GM21390 (cell line): ENCODE measurements around the gene ZSCAN20.
"Not testable (repeated sequence)": the region's sequence is repeated elsewhere in the genome, so short reads cannot be mapped to it uniquely, and the experiment has no call there.

Experiments
- ATAC-seq: cut with Tn5 transposase; IDR thresholded peaks from one replicate; pipeline ENCODE4 v1.9.1; 2021; ENCODE audit not compliant: unreplicated experiment

ZSCAN20 gene

DNA sequence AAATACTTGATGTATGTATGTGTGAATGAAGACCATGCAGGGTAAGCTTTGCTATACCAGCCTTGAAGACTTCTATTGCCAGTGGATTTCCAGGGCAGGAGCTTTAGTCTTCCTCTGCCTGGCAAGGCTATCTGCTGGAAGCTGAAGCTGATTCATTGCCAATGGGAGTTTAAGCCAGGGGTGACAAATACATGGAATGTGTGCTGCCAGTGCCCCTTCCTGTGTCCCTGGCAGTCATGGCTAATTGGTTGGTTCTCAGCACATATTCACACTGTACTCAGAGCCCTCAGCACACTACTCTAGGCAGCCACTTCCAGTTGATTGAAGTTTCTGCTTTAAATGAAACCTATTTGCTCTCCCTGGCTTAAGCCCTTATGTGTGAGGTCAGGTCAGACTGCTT lies 1.5 kb downstream of the ZSCAN20 start:
- ATAC-seq: no peak

DNA sequence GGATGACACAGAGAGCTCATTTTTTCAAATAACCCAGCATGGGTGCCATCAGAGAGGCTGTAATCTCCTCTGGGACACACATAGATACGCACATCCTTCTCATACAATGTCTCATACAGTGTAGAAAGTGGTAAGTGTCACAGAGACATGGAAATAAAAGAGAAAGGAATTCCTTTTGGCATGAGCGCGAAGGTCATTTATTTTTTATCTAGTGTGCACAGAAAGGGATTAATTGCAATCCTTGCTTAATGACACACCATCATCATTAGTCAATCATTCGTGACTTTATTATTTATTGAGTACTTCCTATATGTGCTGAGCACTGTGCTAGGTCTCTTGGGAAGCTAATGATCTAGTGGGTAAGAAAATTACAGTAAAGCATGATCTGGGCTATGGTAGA lies 5.0 kb downstream of the ZSCAN20 start:
- ATAC-seq: no peak

DNA sequence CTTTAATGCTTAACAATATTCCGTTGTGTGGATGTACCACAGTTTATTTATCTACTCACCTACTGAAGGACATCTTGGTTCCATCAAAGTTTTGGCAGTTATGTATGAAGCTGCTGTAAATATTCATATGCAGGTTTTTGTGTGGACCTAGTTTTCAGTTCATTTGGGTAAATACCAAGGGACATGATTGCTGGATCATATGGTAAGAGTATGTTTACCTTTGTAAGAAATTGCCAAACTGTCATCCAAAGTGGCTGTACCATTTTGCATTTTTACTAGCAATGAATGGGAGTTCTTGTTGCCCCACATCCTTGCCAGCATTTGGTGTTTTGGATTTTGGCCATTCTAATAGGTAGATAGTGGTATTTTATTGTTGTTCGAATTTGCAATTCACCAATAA lies 10.0 kb downstream of the ZSCAN20 start:
- ATAC-seq: no peak

DNA sequence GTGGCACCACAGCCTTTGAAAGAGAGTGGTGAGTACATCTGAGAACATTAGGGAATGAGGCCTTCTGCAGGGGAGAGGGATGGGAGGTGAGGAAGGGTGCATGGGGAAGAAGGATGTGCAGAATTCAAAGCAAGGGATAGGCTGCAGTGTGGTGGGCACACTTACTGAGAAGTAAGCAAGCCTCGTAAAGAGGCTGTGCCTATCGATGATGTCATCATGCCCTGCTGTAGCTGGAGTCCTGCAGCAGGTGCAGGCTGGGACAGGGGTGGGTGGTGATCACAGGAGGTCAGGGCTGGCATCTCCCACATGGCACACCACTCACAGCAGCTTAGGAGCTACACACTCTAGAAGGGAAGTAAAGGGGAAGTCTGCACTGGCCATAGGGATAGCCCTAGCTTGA lies 16.2 kb downstream of the ZSCAN20 start:
- no peak for ATAC-seq

DNA sequence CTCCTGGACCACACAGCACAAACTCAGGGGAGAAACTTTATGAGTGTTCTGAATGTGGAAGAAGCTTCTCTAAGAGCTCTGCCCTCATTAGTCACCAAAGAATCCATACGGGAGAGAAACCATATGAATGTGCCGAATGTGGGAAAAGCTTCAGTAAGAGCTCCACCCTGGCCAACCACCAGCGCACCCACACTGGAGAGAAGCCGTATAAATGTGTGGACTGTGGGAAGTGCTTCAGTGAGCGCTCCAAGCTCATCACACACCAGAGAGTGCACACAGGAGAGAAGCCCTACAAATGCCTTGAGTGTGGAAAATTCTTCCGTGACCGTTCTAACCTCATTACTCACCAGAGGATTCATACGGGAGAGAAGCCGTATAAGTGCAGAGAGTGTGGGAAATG lies 22.5 kb downstream of the ZSCAN20 start:
- ATAC-seq: no peak

DNA sequence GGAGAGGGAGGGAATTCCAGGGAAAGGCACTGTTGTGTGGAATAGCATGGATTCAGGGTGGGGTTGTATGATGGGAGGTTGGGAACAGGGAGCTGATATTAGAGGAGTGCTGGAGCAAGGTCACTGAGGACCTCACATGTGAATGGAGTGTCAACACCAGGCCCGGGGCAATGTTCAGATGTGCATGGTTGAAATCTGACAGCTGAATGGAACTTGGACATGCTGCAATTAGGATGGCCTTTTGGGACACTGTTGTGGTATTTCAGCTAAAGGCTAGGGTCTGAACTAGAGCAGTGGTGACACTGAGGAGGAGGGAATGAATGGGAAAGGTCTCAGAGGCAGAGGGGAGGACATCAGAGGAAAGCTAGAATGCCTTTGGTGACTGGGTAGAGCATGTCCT lies 25.0 kb downstream of the ZSCAN20 start:
- no peak for ATAC-seq

DNA sequence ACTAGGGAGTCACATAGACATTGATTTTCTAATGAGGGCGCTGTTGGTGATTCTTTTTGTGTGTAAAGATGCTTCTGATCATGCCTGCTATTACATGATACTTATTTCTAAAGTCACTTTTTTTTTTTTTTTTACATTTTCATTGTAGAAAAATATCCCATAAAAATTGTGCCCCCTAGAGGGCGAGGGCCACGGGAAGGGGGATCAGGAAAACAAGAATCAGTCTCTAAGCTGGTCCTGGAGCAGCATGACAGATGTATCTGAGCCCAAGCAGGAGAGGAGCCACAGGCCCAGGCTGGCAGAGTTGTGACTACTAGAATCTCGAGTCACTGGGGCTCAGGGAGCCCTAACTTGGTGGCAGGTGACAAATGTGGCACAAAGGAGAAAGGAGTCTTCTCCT lies 28.1 kb downstream of the ZSCAN20 start:
- ATAC-seq: no peak

DNA sequence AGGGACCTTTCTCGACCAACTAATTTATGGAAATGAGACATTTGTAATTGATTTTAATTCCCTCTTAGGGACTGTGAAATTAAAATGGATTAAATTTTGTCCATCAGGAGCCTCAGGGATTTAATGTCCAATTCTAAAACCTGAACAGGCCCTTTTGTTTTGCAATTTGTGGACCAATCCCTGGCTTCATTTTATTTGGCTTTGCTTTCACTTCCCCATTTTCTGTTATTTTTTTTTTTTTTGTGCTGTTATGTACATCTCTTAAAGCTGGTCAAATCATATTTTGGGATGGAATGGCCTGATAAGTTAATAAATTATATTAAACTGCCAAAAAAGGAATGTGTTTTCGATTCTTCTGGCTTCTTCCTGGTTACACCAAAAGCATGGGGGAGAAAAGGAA lies 28.9 kb downstream of the ZSCAN20 start:
- no peak for ATAC-seq

DNA sequence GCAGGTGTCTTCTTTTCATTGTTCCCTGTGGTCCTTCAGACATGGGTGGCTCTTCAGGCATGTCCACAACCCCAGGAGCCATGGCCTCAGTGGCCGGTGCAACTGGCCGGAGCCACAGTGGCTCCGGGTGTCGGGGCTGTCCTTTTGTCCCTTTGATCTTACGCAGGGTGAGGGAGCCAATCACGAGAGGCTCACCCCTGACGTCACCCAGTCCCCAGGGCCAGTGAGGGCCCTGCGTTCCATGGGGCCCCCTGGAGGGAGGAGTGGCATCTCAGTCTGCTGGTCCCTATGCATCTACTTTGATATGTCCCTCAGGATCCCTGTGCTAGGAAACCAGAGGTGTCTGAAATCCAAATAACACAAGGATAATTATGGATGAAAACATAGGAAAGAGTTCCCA lies 29.3 kb downstream of the ZSCAN20 start:
- ATAC-seq: no peak

DNA sequence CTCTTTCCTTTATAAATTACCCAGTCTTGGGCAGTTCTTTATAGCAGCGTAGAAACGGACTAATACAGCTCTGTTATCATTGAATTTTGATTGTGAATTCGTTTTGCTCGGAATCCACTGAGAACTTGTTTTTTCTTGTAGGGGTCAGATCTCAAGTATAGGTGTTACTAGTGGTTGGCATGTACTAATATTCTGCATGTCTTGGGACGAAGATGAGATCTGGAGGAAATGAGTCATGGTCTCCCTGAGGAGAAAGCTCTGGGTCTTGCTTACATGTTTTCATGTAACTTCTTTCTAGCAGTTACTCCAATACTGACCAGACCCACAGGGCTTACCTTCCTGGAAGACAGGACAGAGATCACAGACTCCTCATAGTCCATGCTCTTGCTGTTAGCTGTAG lies 30.3 kb downstream of the ZSCAN20 start:
- ATAC-seq: no peak

DNA sequence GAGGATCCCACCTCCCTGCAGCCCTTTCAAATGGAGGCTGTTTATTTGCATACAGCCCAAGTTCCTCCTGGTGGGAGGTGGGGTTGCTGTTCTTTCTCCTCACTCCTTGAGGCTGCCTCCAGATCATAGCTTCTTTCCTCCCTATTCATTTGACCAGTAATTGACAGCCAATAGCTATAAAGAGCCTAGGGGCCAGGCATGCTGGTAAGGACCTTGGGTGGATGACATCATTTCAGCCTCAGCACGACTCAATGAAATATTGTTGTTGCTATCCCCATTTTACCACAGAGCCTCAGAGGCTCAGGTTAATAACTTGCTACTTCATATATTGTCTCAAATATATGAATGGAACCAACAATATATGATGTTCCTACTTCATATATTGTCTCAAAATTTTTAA lies 31.1 kb downstream of the ZSCAN20 start:
- no peak for ATAC-seq

DNA sequence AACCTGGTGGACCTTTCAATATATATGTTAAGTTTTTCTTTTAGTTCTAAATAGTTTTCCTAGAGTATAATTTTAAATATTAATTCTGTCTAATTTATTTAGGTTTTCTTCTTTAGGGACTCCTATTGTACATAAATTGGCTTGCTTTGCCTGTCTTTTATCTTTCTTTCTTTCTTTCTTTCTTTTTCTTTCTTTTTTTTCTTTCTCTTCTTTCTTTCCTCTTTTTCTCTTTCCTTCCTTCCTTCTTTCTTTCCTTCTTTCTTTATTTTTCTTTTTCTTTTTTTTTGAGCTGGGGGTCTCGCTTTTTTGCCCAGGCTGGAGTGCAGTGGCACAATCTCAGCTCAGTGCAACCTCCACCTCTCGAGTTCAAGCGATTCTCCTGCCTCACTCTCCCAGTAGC lies 35.2 kb downstream of the ZSCAN20 start:
- no peak for ATAC-seq

DNA sequence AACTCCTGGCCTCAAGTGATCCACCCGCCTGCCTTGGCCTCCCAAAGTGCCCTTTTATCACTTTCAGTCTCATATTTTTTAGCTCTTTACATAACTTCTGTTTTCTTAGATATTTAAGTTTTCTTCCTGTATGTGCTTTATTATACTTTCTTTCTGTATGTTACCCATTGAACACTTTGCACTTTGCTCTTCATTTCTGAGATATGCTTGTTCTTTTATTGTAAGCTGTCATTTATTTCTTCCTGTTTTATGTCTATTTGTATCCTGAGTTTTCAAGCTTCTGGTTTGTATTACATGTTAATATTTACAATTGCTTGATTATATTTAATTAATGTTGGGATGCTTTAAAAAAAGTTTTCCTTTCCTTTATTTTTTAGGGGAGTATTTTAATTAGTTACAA lies 35.7 kb downstream of the ZSCAN20 start:
- ATAC-seq: no peak

DNA sequence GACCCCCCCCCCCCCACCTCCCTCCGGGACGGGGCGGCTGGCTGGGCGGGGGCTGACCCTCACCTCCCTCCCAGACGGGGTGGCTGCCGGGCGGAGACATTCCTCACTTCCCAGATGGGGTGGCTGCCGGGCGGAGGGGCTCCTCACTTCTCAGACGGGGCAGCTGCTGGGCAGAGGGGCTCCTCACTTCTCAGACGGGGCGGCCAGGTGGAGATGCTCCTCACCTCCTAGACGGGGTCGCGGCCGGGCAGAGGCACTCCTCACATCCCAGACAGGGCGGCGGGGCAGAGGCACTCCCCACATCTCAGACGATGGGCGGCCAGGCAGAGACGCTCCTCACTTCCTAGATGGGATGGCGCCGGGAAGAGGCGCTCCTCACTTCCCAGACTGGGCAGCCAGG lies 36.8 kb downstream of the ZSCAN20 start:
- not testable (repeated sequence) for ATAC-seq

DNA sequence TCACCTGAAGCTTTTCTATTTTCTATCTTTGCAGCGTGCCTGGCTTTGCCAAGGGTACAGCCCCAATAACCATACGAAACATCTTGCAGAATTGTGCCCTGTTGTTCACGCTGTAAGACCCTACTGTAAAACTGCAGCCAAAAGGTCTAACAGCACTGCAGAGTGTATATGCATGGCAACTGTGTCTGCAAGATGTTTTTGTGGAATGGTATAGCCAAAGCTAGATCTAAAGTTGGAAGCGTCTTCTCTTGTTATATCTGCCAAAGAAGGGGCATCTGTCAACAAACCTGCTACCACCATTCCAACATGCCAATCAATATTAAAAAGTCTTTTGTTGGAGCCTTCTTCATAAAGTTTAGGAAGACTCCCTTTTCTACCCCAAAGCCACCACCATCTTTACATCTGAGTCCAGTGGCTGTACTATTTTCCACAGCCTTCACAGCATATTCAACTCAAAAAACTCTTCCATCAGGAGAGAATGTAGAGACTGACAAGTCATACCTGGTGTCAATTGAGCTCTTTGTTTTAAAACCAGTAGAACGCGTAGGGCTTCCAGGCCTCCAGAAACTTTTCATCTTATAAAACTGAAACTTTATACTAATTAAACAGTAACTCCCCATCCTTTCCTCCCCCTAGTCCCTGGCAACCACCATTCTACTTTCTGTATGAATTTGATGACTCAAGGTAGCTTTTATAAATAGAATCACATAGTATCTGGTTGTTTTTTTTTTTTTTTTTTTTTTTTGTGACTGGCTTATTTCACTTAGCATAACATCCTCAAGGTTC lies 40.0 kb downstream of the ZSCAN20 start:
- no peak for ATAC-seq

DNA sequence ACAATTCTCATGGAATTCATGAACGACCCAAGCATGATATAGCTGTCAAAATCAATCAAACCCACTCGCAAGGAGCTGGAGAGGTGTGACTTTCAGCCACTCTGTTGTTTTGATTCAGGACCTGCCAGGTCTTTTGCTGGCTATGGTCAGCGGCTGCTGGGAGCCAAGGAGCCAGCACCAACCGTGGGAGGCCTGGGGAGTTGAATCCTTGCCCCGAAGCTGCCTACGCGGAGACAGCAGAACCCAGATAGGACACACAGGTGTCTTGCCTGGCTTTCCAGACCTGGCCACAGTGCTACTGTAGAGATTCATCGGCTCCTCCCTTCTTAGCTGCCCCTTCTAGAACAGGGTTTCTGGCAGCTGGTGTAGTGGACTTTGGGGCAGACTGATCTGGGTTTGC lies 42.7 kb downstream of the ZSCAN20 start:
- ATAC-seq: no peak

DNA sequence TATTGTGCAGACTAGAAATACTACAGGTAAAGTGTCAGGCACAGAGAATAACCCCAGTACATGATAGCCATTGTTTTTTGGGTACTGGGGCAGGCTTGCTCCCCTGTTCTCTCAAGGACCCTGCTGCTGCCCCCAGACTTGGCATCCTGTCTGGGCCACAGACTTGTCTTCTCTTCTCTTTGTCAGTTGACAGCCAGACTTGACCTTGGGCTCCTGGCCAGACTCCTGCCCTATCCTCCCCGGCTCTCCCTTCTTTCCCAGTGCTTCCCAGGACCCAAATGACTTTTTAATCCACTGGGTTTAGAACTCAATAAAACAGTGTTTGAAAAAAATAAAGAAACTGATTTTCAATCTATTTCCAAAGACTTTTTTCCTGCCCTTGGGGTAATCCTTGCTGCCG lies 43.2 kb downstream of the ZSCAN20 start:
- no peak for ATAC-seq

DNA sequence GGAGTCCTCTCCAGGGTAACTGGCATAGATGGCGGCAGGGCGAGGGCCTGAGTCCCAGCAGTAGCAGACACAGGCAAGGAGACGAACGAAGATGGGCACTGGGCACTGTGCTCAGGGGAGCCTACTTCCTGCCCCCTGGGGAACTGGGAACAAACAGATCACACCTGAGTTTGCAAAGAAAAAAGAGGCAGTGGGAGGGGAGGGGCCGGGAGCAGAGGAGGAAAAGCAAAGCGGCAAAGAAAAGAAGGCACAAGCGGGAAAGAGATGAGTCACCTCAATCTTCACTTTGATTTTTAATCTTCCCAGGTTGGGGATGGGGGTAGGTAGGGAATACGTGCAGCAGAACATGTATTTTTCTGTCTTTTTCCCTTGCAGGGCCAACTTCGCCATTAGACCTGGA lies 44.0 kb downstream of the ZSCAN20 start:
- ATAC-seq: no peak

DNA sequence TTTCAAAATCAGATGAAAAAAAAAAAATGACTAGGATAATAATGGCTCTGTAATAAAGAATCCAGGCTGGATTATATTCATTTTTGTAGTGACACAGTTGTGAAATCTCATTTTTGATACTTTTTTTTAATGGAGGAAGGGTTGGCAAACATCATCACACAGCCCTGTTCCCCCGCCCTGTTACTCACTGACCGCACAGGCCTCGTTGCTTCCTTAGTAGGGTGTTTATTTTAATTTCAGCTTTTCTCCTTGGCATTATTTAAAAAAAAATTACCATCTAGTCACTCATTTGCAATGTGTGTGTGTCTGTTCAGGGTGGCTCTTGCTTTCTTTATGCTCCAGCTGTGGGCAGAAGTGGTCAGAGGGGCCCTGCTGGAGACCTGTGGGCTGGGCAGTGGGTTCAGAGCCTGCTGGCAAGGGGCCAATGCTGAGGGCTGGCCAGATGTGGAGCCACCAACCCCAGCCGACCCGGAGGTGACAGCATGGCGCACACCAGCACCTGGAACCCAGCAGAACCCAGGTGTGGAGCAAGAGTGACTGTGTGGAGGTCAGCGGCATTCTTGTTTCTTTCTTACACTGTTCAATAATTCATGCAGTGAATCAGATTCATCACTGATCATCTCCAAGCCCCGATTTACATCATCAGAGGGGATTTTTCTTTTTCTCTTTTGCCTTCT lies 44.6 kb downstream of the ZSCAN20 start:
- ATAC-seq: no peak

DNA sequence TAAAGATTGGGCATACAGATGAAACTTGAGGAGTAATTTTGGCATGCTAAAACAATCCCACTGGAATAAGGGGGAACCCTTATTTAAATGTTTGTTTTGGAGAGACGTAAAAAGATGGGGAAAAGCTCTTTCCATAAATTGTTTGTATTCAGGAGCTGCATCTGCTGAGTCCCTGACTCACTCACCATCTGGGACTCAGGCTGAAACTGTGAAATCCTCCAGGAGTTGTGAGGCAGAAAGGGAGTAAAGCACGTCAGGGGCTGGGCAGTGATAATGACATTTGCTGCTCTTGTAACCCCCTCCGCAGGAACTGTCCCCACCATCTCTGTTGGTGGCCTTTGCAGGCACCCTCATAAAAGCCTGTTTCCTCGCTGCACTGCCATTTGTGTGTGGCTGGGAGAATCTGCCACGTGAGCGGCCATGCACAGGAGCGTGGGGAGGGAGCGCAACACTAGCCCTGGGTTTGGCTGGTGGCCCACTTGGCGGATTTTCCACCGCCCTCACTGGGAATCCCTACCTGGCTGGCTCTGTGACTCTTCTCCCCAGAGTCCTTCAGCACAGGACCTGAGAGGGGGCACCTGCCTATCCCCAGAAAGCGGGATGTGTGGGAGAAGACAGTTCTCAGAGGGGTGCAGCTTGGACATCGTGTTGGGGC lies 45.3 kb downstream of the ZSCAN20 start:
- ATAC-seq: no peak

DNA sequence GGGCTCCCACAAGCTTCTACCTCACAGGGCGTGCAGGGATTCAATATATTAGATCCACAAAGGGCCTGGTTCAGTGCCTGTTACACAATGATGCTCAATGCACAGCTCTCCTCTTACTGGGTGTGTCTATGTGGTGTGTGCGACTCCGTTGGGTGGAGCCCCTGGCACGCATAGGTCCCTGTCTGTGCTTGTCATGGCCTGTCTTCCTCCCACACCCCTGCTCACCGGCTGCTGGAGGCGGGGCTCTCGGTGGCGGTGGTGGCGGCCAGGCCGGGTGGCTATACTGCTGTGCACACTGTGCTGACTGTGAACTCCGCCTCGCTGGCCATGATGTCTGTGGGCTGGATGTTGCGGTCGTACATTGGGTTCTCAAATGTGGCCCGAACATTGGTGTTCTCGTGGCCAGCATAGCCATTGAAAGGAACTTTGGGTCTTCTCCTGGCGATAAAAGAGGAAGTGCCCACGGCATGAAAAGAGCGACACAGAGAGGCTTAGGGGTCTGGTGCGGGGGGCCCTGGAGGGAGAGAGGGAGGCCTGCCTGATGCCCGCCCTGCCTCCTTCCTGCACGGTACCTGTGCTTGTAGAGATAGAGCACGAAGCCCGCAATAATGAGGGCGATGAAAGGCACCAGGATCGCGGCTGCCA lies 46.9 kb downstream of the ZSCAN20 start:
- ATAC-seq: no peak

DNA sequence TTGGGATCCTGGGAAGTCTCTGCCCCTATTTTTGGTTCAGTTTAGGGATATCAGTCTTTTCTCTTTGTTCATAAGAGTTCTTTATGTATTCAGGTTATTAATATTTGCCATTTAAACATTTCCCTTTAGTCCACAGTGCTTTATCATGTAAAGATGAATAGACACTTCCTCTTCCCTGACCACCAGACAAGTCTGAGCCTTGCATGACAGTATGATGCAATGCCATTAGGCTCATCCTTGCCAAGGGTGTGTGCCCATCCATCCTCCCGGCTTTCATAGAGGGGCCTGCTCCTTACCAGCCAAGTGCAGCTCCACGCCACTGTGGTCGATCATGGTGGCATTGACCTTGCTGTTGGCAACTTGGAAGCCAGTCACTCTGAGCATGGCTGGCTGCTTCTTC lies 52.1 kb downstream of the ZSCAN20 start:
- ATAC-seq: no peak
